Hepatocyte (in vitro differentiated cells): ENCODE data around the gene SYT9.

Source experiments
- CTCF ChIP-seq: fragments of 200-600 bp; sonication (generic); IDR thresholded peaks from 2 replicates; pipeline ENCODE4 v1.5.1; 2016; ENCODE audit warnings: antibody characterized with exemption, mild to moderate bottlenecking; ENCODE audit not compliant: poor library complexity
- EZH2 ChIP-seq: fragments of 200-600 bp; sonication (generic); IDR thresholded peaks from 2 replicates; pipeline ENCODE4 v1.6.1; 2016; ENCODE audit warnings: antibody characterized with exemption, mild to moderate bottlenecking, borderline replicate concordance

- no peak for TF ChIP-seq CTCF
- TF ChIP-seq EZH2, result no peak
Measured at GRCh38 chr11:7473717-7474116, 222.0 kb downstream of the SYT9 start.
